ENCODE results near the gene ZNRF2.

Gene ZNRF2

GRCh38 chr7:30322271-30323005 lies 38.0 kb downstream of the ZNRF2 start:
- peak; percentile 41 for DNase-seq (ENCODE audit: low spot score)

DNA sequence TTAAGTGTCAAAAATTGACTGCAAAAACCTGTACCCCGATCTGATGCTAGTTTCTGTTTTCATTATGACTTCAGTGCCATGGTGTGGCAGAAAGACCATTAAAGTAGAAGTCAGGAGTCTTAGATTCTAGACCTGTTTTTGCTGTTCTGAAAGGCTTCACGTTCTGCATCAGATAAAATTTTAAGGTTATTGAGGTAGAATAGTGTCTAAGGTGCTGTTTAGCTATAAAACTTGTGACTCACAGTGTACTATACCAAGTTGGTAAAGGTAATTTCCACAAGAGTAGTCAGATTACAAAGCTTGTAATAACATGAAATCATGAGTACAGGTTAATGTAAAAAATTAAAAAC lies 38.6 kb downstream of the ZNRF2 start:
- DNase-seq (ENCODE audit: low spot score) = no peak

DNA sequence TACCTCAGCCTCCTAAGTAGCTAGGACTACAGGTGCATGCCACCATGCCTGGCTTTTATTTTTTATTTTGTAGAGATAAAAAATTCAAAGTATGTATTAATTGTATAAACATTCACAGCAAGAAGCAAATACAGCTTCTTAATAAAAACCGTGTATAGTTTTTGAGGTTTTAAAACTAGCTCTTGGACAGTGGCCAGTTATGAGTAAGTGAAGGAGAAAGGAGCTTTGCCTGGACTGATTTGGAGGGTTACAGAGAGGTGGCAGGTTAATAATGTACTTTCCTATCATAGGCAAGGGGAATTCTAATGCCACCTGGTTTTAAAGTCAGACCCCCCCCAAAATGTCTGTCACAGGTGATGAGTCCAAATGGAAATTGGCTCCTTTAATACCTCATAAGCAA lies 43.4 kb downstream of the ZNRF2 start:
- DNase-seq (ENCODE audit: low spot score) = no peak

DNA sequence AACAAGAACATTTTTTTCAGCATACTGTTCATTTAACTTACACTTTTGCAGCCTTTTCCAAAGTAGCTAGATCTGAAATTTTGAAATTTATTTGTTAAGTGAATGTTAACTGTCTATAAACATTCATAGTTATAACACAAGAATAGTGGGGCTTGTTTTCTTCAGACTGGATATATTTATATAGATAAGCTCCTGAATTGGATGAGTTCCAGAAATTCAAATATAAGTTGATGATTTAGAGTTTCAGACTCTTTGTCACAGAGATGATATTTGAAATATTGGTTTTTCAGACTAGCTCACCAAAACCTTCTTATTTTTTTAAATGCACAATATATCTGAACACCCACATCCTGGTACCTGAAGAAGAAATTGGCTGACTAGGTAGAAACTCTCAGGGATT lies 44.0 kb downstream of the ZNRF2 start:
- no peak for DNase-seq (ENCODE audit: low spot score)

DNA sequence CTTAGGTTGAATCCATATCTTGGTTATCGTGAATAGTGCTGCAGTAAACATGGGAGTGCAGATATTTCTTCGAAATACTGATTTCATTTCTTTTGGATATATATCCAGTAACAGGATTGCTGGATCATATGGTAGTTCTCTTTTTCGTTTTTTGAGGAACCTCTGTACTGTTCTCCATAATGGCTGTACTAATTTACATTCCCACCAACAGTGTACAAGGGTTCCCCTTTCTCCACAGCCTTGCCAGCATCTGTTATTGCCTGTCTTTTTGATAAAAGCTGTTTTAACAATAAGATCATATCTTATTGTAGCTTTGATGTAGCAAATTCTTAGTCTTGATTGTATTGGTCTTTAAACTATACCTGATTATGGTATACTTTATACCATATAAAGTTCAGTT lies 45.3 kb downstream of the ZNRF2 start:
- no peak for DNase-seq (ENCODE audit: low spot score)

DNA sequence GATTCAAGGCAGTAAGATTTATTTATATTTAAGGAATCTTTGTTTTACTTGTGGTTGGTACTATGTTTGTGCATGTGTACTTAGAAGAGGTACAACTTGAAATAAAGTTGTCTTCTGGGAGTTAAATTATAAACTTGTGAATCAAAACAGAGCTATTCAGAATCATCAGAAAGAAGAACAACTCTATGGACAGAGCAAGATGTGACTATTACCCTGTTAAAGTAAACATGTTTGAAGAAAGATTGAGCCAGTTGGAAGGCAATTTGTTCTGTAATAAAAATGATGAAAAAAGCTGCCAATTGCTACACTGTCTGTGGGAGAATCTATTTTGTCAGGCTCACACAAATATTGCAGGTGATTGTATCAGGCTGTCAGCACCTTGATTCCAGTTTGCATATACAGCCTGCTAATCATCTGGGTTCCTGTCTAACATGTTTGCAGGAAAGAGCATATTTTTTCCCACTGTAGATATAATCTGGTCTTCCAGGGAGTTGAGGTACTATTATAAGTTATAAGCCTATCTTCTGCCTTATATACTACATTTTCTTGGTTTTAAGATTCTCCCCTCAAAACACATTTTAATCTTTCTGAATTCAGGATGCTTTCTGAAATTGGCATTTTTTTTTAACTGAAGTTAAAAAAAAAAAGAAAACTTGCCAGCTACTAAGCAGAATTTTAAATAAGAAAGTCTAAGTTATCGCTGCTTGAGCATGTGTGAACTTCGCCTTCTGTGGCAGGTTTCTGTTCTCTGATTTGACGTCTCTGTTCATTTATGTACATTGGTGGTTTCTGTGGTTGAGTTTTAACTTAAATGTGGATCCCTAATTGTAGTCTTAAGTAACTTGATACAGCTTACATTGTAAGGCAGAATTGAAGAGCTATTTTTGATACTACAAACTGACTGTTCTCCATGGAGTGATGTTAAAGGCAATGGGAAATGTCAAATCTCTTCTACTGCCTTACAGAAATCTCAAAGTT lies 46.0 kb downstream of the ZNRF2 start:
- no peak for DNase-seq (ENCODE audit: low spot score)

DNA sequence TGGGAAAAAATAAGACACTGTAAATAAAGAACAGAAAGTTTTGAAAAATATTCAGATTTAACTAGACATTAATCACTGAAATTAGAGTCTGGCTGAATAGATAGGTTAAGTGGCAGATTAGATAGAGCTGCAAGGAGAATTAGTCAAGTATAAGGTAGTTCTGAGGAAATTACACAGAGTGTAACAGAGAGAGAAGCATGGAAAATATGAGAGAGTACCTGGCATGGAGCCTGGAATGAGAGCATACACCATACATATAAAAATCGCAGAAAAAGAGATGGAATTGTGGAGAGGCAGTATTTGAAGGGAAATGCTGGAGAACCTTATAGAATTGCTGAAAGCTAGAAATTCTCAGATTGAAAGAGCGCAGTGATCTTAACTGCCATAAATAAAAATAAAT lies 46.9 kb downstream of the ZNRF2 start:
- no peak for DNase-seq (ENCODE audit: low spot score)

GRCh38 chr7:30332549-30332948 lies 48.2 kb downstream of the ZNRF2 start:
- no peak for DNase-seq (ENCODE audit: low spot score)

- no peak for DNase-seq (ENCODE audit: low spot score)
Measured at GRCh38 chr7:30335763-30336487, 51.5 kb downstream of the ZNRF2 start.

GRCh38 chr7:30344513-30344912 lies 60.1 kb downstream of the ZNRF2 start:
- DNase-seq (ENCODE audit: low spot score) = no peak

GRCh38 chr7:30347226-30348082 lies 63.1 kb downstream of the ZNRF2 start:
- DNase-seq (ENCODE audit: low spot score) = no peak

DNA sequence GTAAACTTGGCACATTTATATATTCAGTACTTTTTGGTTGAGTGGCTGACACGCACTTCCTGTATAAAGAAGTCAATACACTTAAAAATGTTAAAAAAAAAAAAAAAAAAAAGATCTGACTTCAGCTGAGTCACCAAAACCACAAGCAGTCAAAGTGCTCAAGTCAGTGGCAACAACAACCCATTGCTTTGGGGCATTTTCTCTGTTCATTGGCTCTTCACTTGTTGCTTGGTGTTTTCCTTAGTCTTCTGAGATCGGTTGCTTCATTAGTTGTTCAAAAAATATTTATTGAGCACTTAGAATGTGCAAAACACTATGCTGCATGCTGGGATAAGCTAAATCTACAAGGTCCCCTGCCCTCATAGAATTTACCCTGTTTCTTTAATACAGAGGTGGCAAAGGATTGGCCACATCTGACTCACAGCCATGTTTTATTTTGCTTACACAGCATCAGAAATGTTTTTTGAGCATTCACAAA lies 63.7 kb downstream of the ZNRF2 start:
- DNase-seq (ENCODE audit: low spot score) = peak; percentile 77

GRCh38 chr7:30349170-30349569 lies 64.8 kb downstream of the ZNRF2 start:
- DNase-seq (ENCODE audit: low spot score) = no peak

- no peak for DNase-seq (ENCODE audit: low spot score)
Measured at GRCh38 chr7:30349816-30350215, 65.4 kb downstream of the ZNRF2 start.

DNA sequence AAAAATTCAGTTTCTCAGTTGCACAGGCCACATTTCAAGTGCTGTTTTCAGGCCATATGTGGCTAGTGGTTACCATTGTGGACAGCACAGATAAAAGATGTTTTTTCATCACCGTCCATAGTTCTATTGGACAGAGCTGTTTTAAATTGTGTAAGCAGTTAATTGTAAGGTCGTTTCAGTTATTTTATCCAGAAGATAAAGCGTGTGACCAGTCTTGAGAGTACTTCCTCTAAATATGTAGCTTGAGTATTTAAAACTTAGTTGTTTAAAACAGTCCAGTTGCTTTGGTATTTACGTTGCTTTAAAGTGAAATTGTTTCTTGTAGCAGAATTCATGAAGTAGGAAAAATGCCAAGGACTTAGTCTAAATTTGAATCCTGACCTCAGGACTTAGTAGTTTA lies 66.9 kb downstream of the ZNRF2 start:
- DNase-seq (ENCODE audit: low spot score) = no peak

DNA sequence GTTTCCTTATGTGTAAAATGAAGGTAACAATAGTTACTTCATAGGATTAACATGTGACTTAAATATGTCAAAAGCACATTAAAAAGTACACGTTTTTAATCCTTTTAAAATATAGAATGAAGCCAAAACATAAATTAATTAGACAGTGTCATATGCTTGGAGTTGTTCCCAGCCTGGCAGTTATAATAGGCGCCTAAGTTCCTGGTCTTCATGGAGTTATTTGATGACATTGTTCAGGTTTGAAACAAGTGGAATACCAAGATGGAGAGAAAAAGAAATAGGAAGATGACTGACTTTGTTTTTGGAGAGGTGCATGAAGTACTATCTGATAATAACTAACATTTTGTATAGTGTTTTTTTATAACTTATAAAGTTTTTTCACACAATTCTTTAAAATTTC lies 67.3 kb downstream of the ZNRF2 start:
- no peak for DNase-seq (ENCODE audit: low spot score)

GRCh38 chr7:30352169-30352568 lies 67.8 kb downstream of the ZNRF2 start:
- DNase-seq (ENCODE audit: low spot score) = no peak

DNA sequence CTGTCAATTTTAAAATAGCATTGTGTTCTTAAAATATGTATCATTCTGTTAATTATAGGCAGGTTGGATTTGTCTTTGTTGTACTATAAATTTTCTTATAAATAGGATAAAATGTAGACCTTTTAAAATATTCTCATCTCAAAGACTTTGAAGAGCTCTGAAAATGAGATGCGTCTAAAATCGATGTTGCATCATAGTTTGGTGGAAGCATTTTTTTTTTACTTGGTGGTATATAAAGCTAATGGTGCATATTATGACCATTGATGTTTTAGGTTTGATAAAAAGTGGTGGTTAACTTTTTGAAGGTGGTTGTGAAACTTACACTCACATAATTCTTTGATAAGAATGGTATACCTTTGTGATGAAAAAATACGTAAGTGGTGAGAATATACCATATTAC lies 69.1 kb downstream of the ZNRF2 start:
- DNase-seq (ENCODE audit: low spot score) = no peak

GRCh38 chr7:30353932-30354607 lies 69.7 kb downstream of the ZNRF2 start:
- DNase-seq (ENCODE audit: low spot score) = no peak

DNA sequence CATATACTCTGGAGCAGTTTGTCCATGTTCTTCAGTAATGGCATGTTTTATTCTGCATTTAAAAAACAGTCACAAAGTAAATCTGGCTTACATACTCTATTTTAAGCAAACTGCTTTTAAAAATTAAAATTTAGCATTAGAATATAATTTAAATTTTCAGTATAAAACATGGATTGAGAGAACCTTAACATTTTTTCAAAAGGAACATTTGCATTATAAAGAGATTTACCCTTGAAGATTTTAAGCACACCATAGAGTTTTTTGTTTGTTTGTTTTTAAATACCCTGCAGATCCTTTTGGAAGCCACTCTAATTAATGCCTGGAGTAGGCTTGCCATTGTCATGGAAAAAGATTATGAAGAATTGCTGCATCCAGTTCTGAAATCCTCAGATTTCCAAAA lies 70.4 kb downstream of the ZNRF2 start:
- no peak for DNase-seq (ENCODE audit: low spot score)

DNA sequence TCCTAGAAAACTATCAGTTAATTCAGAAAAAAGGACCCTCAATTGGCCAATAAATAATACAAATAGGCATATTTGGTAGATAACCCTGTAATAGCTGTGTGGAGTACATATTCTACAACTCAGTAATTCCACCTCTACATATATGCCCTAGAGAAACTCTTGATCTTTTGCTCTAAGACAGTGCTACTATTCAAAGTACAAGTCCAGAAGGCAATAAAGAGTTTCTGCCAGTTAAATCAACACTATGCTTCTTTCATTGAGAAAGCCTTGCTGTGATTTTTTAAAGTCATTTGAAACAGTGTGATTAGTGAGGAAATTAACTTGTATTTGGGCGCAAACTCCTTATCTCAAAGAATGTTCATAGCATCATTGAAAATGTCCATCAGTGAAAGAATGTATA lies 75.6 kb downstream of the ZNRF2 start:
- DNase-seq (ENCODE audit: low spot score) = no peak

All from AG08395 (cell line).